Ovary (tissue), 9 donors: ENCODE measurements around the gene IRF4. TPM values are rescaled to one million over a fixed set of nuclear protein-coding genes. Genes with fewer than 3 reads are reported as not detected.

Experiments
- DNase-seq, 5 donors: peaks; one replicate each; pipeline ENCODE4 v3.0.0-alpha.2; 2019 to 2020
- H3K27ac ChIP-seq, 2 donors: fragments of 200-600 bp; one replicate each; pipeline versions ENCODE4 v1.5.1 to v1.8.0; 2019 to 2022
- H3K27me3 ChIP-seq: fragments of 200-600 bp; one replicate; pipeline ENCODE4 v1.8.0; 2022
- H3K36me3 ChIP-seq: fragments of 200-600 bp; sonication (generic); one replicate; pipeline ENCODE4 v1.5.1; 2019
- H3K4me1 ChIP-seq: one replicate; pipeline ENCODE4 v1.8.1; 2013; ENCODE audit warnings: mild to moderate bottlenecking, moderate library complexity; ENCODE audit not compliant: insufficient read depth
- H3K4me3 ChIP-seq: fragments of 200-600 bp; sonication (generic); one replicate; pipeline ENCODE4 v1.5.1; 2017
- H3K9me3 ChIP-seq, 2 donors: fragments of 200-600 bp in 1 of 2; sonication (generic) in 1 of 2; one replicate each; pipeline versions ENCODE4 v1.5.1 to v1.8.1; 2013 to 2019; ENCODE audit warnings: mild to moderate bottlenecking in 1 of 2, moderate library complexity in 1 of 2
- CTCF ChIP-seq, 3 donors: fragments of 450-650 bp in 2 of 3; fragments of 200-600 bp in 1 of 3; IDR thresholded peaks; one replicate each; pipeline versions ENCODE4 v1.5.1 to v1.8.0; 2016 to 2022; ENCODE audit warnings: antibody characterized with exemption in 3 of 3, mild to moderate bottlenecking in 1 of 3
- EP300 ChIP-seq: sonication (generic); formaldehyde crosslinking; IDR thresholded peaks from one replicate; pipeline ENCODE4 v1.6.1; 2017; ENCODE audit warnings: antibody characterized with exemption
- POLR2A ChIP-seq: fragments of 450-650 bp; IDR thresholded peaks from one replicate; pipeline ENCODE4 v1.6.1; 2017; ENCODE audit warnings: antibody characterized with exemption, mild to moderate bottlenecking, moderate library complexity
- WGBS, 3 donors: extraction: QIAGEN DNeasy Blood & Tissue Kit in 1 of 3; methylation state at CpG; one replicate each; pipeline versions ENCODE4 v1.1.5 to v1.1.7; 2013 to 2017; 5-methylcytosine and 5-hydroxymethylcytosine counted together
- intact Hi-C, 4 donors: fragments of 100-400 bp; cut with DNase I; formaldehyde crosslinking; loops; one replicate each; pipeline versions ENCODE4 v1.11.0 to v1.15.1; 2022 to 2023
- polyA plus RNA-seq, 2 donors: library from polyadenylated mRNA; stranded (reverse); fragments of 200-250 nt in 1 of 2; fragments of 350-450 nt in 1 of 2; fragmentation: Illumina TruSeq in 1 of 2; extraction: RNeasy Lipid Tissue Mini Kit (QIAGEN cat#74804) in 1 of 2; gene quantifications; one replicate each; pipeline ENCODE4 v1.2.3, GENCODE V29; 2013 to 2014
- total RNA-seq, 7 donors: library from RNA; depleted of rRNA in 2 of 7; stranded (reverse); fragments of >200 nt in 2 of 7; fragmentation: NEBNext Ultra II Directional in 3 of 7; extraction: Animal tissue kit (Norgen Biotek cat#: 25700) in 3 of 7; gene quantifications; one replicate each; pipeline versions ENCODE4 v1.1.0 to v1.2.4, GENCODE V29; 2016 to 2023
- donor health status: DM: no; HTN: no; CAD: no; lungs with moderate emphysema.
- donor health status: DM: no; HTN: no; CAD: no.
- donor health status: Bipolar disorder and iron deficiency.
- donor health status: DM: yes; HTN: yes; CAD: no.
- donor health status: DM: no; HTN: no; CAD: no.
- donor health status: DM: yes; HTN: yes; CAD: no.

The IRF4 gene
- total and polyA plus RNA-seq, 9 donors: 0.12 to 20.7 (median 1.0) TPM

- Histone ChIP-seq H3K9me3 (no peaks in the 10 kb centered on the region), H3K4me3 (no peak overlapping the region), H3K27me3 (no peaks in the 10 kb centered on the region), H3K4me1 (no peaks in the 10 kb centered on the region), H3K36me3 (no peaks in the 10 kb centered on the region), H3K27ac (no peak overlapping the region)
- no peak for DNase-seq
- intact Hi-C loops: no loop called here
- WGBS, 3 donors: 85 to 88% (median 86%) methylated on average over 11 of the region's 11 CpGs
- TF ChIP-seq CTCF (IDR thresholded peaks at IDR 0.05) (no peak), EP300 (no peak), POLR2A (no peak)
Measured at GRCh38 chr6:428047-428603, 36.6 kb downstream of the IRF4 start.

- Histone ChIP-seq H3K36me3 (no peaks in the 10 kb centered on the region), H3K27me3 (no peaks in the 10 kb centered on the region), H3K9me3 (no peaks in the 10 kb centered on the region), H3K4me3 (no peak overlapping the region), H3K4me1 (no peaks in the 10 kb centered on the region), H3K27ac (no peak overlapping the region)
- WGBS, 3 donors: 82 to 84% (median 82%) methylated on average over 4 of the region's 4 CpGs
- no peak for DNase-seq
- intact Hi-C loops: no loop called here
- TF ChIP-seq POLR2A (no peak), EP300 (no peak), CTCF (IDR thresholded peaks at IDR 0.05) (no peak)
Measured at GRCh38 chr6:429515-430121, 38.1 kb downstream of the IRF4 start.

- no peak overlapping the region for H3K4me3 ChIP-seq
- no peaks in the 10 kb centered on the region for H3K4me1 ChIP-seq
- intact Hi-C loops: no loop called here
- H3K27me3 ChIP-seq: no peaks in the 10 kb centered on the region
- no peak for DNase-seq
- WGBS, 3 donors: 86 to 90% (median 87%) methylated on average over 10 of the region's 10 CpGs
- no peaks in the 10 kb centered on the region for H3K36me3 ChIP-seq
- no peak overlapping the region for H3K27ac ChIP-seq
- TF ChIP-seq EP300 (no peak), POLR2A (no peak), CTCF (IDR thresholded peaks at IDR 0.05) (no peak)
- H3K9me3 ChIP-seq: no peaks in the 10 kb centered on the region
Measured at GRCh38 chr6:431504-431903, 40.0 kb downstream of the IRF4 start.

DNA sequence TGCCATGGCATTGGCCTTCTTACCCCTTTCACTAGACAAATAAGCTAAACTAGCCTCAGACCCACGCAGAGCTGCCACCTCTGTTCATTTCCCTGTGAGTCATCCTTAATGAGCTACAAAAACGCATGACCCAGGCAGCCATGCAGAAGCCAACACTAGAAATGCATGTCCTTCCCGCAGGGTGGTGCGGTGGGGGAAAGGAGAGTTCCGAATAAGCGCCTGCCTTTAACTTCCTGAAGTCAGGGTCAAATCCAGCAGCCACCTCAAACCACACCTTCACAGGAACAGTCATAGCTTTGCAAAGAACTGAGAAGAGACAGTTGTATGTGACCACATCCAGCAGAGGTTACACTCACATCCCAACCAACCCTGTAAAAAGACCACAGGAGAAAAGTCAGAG is 40.4 kb downstream of the IRF4 start:
- intact Hi-C loops: no loop called here
- DNase-seq: no peak
- H3K9me3 ChIP-seq: no peaks in the 10 kb centered on the region
- 73 to 77% (median 77%) methylated on average over 6 of the region's 6 CpGs for WGBS, 3 donors
- no peaks in the 10 kb centered on the region for H3K4me1 ChIP-seq
- H3K27me3 ChIP-seq: no peaks in the 10 kb centered on the region
- H3K27ac ChIP-seq: no peak overlapping the region
- no peaks in the 10 kb centered on the region for H3K36me3 ChIP-seq
- H3K4me3 ChIP-seq: no peak overlapping the region
- no peak for TF ChIP-seq POLR2A
- TF ChIP-seq EP300: no peak
- TF ChIP-seq CTCF (IDR thresholded peaks at IDR 0.05): no peak
